Subcutaneous abdominal adipose tissue (tissue), 5 donors: ENCODE measurements around the gene PIGQ.

Experiments used
- H3K27ac ChIP-seq: one replicate; pipeline ENCODE4 v1.7.0; 2013; ENCODE audit warnings: low read depth, mild to moderate bottlenecking, inconsistent platforms, low read length, moderate library complexity
- H3K27me3 ChIP-seq, 5 donors: one replicate each; pipeline ENCODE4 v1.7.0; 2013; ENCODE audit warnings: low read length in 5 of 5, inconsistent platforms in 1 of 5; ENCODE audit not compliant: control insufficient read depth in 5 of 5, insufficient read depth in 4 of 5
- H3K36me3 ChIP-seq, 5 donors: one replicate each; pipeline ENCODE4 v1.7.0; 2013; ENCODE audit warnings: low read length in 5 of 5; ENCODE audit not compliant: control insufficient read depth in 5 of 5, insufficient read depth in 5 of 5
- H3K4me1 ChIP-seq, 5 donors: one replicate each; pipeline ENCODE4 v1.7.0; 2013; ENCODE audit warnings: low read length in 5 of 5, mild to moderate bottlenecking in 3 of 5, moderate library complexity in 1 of 5; ENCODE audit not compliant: control insufficient read depth in 5 of 5, insufficient read depth in 5 of 5
- H3K4me3 ChIP-seq, 5 donors: one replicate each; pipeline ENCODE4 v1.7.0; 2013; ENCODE audit warnings: low read length in 5 of 5, low read depth in 1 of 5
- H3K9ac ChIP-seq, 5 donors: one replicate each; pipeline ENCODE4 v1.7.0; 2013; ENCODE audit warnings: low read length in 5 of 5, mild to moderate bottlenecking in 4 of 5, moderate library complexity in 3 of 5
- H3K9me3 ChIP-seq, 5 donors: one replicate each; pipeline ENCODE4 v1.7.0; 2013; ENCODE audit warnings: low read length in 5 of 5; ENCODE audit not compliant: control insufficient read depth in 5 of 5
- donor health status: healthy.
- donor health status: healthy.
- donor health status: healthy.
- donor health status: healthy.
- donor health status: healthy.

The PIGQ gene

GRCh38 chr16:633336-634050 is 63.7 kb downstream of the PIGQ start:
- Histone ChIP-seq H3K36me3 (peaks cover 0 to 21% (median 13%) of the 10 kb centered on the region in 5 donors), H3K4me1 (peaks cover 1 to 52% (median 41%) of the 10 kb centered on the region in 5 donors), H3K27ac (no peak overlapping the region), H3K27me3 (peaks cover 0 to 2% (median 0%) of the 10 kb centered on the region in 5 donors), H3K9me3 (no peaks in the 10 kb centered on the region), H3K9ac (no peak overlapping the region), H3K4me3 (no peak overlapping the region)
